GM23248 (cell line): Measurements from ENCODE around the gene MYO9A. TPM values are rescaled to one million over a fixed set of nuclear protein-coding genes. Genes with fewer than 3 reads are reported as not detected.

ENCODE experiments used
- DNase-seq: peaks from one replicate; pipeline ENCODE4 v3.0.0-alpha.2; 2015
- H2AFZ ChIP-seq: fragments of 200-600 bp; sonication (generic); 2 replicates; pipeline ENCODE4 v1.6.1; 2016; ENCODE audit warnings: antibody characterized with exemption
- H3F3A ChIP-seq: fragments of 200-600 bp; sonication (generic); 2 replicates; pipeline ENCODE4 v1.6.1; 2016; ENCODE audit warnings: mild to moderate bottlenecking, antibody characterized with exemption, mixed run types; ENCODE audit not compliant: insufficient read depth
- H3K27ac ChIP-seq: fragments of 200-600 bp; sonication (generic); 2 replicates; pipeline ENCODE4 v1.5.1; 2016; ENCODE audit warnings: mild to moderate bottlenecking
- H3K27me3 ChIP-seq: fragments of 200-600 bp; sonication (generic); replicated peaks from 2 replicates; pipeline ENCODE4 v1.6.1; 2016; ENCODE audit warnings: mild to moderate bottlenecking; ENCODE audit not compliant: insufficient read depth
- H3K36me3 ChIP-seq: fragments of 200-600 bp; sonication (generic); 2 replicates; pipeline ENCODE4 v1.6.1; 2016; ENCODE audit warnings: low read depth, mild to moderate bottlenecking
- H3K4me1 ChIP-seq: fragments of 200-600 bp; sonication (generic); 2 replicates; pipeline ENCODE4 v1.6.1; 2016; ENCODE audit warnings: mild to moderate bottlenecking; ENCODE audit not compliant: insufficient read depth
- H3K4me2 ChIP-seq: fragments of 200-600 bp; sonication (generic); one replicate; pipeline ENCODE4 v1.6.1; 2016; ENCODE audit warnings: mild to moderate bottlenecking; ENCODE audit not compliant: unreplicated experiment
- H3K4me3 ChIP-seq: fragments of 200-600 bp; sonication (generic); 2 replicates; pipeline ENCODE4 v1.5.1; 2016; ENCODE audit warnings: mild to moderate bottlenecking
- H3K79me2 ChIP-seq: fragments of 200-600 bp; sonication (generic); 2 replicates; pipeline ENCODE4 v1.6.1; 2016; ENCODE audit warnings: mild to moderate bottlenecking; ENCODE audit not compliant: insufficient read depth
- H3K9ac ChIP-seq: fragments of 200-600 bp; sonication (generic); 2 replicates; pipeline ENCODE4 v1.6.1; 2016; ENCODE audit warnings: mild to moderate bottlenecking
- H3K9me2 ChIP-seq: fragments of 200-600 bp; sonication (generic); 2 replicates; pipeline ENCODE4 v1.6.1; 2016; ENCODE audit warnings: mixed run types, mild to moderate bottlenecking, moderate library complexity; ENCODE audit not compliant: insufficient read depth
- H3K9me3 ChIP-seq: fragments of 200-600 bp; sonication (generic); one replicate; pipeline ENCODE4 v1.6.1; 2017; ENCODE audit warnings: low read depth
- H4K20me1 ChIP-seq: fragments of 200-600 bp; sonication (generic); 2 replicates; pipeline ENCODE4 v1.6.0; 2016; ENCODE audit not compliant: insufficient read depth
- EZH2 ChIP-seq: fragments of 200-600 bp; sonication (generic); IDR thresholded peaks from 2 replicates; pipeline ENCODE4 v1.6.1; 2018; ENCODE audit warnings: antibody characterized with exemption, mild to moderate bottlenecking; ENCODE audit not compliant: insufficient read depth, poor library complexity, severe bottlenecking
- EZH2phosphoT487 ChIP-seq: fragments of 200-600 bp; sonication (generic); IDR thresholded peaks from 2 replicates; pipeline ENCODE4 v1.6.1; 2018; ENCODE audit warnings: antibody characterized with exemption, moderate library complexity, mild to moderate bottlenecking, low read depth; ENCODE audit not compliant: insufficient read depth
- WGBS, 2 experiments: methylation state at CpG; one replicate each; pipeline ENCODE4 v1.1.6; 2015 to 2017; ENCODE audit warnings: low lambda C conversion rate in 2 of 2, low coverage in 1 of 2; ENCODE audit errors: missing lambda C conversion rate in 2 of 2; 5-methylcytosine and 5-hydroxymethylcytosine counted together
- in situ Hi-C: fragments of 300-500 bp; cut with MboI; formaldehyde crosslinking; loops from 2 replicates; pipeline ENCODE4 v1.15.0; 2020
- polyA plus RNA-seq: library from polyadenylated mRNA; unstranded; fragments of >200 nt; fragmentation: Nextera tagmentation; extraction: Ambion mirVana; gene quantifications from 2 replicates; pipeline ENCODE4 v1.2.1, GENCODE V29; 2016
- total RNA-seq: library from RNA; depleted of rRNA; stranded (reverse); fragments of >200 nt; shearing (Covaris generic); gene quantifications from 2 replicates; pipeline ENCODE4 v1.2.3, GENCODE V29; 2014

Gene MYO9A
- total and polyA plus RNA-seq, 2 experiments from 2014 or later: 10.6 to 20.4 TPM

GRCh38 chr15:71817351-71817750 lies 300.6 kb downstream of the MYO9A start:
- WGBS, 2 experiments: 96 to 98% methylated on average over 12 to 13 of the region's 13 CpGs
- Histone ChIP-seq H3K36me3 (peaks cover 8% of the 10 kb centered on the region), H3K4me1 (no peaks in the 10 kb centered on the region), H3K9me2 (no peaks in the 10 kb centered on the region), H2AFZ (no peak overlapping the region), H3K27me3 (no peaks in the 10 kb centered on the region), H3K9me3 (no peaks in the 10 kb centered on the region), H3F3A (no peaks in the 10 kb centered on the region), H4K20me1 (no peaks in the 10 kb centered on the region), H3K27ac (no peak overlapping the region), H3K9ac (no peak overlapping the region), H3K79me2 (no peaks in the 10 kb centered on the region), H3K4me3 (no peak overlapping the region), H3K4me2 (no peak overlapping the region)
- DNase-seq: no peak
- in situ Hi-C loops: no loop called here
- TF ChIP-seq EZH2: no peak

- H3F3A ChIP-seq: no peaks in the 10 kb centered on the region
- no peaks in the 10 kb centered on the region for H3K9me3 ChIP-seq
- 56 to 65% methylated on average over 3 of the region's 3 CpGs for WGBS, 2 experiments
- no peaks in the 10 kb centered on the region for H3K27me3 ChIP-seq
- no peaks in the 10 kb centered on the region for H3K9me2 ChIP-seq
- DNase-seq: no peak
- no peaks in the 10 kb centered on the region for H4K20me1 ChIP-seq
- H3K4me2 ChIP-seq: no peak overlapping the region
- no peak overlapping the region for H3K9ac ChIP-seq
- no peaks in the 10 kb centered on the region for H3K4me1 ChIP-seq
- H3K79me2 ChIP-seq: no peaks in the 10 kb centered on the region
- no peak overlapping the region for H2AFZ ChIP-seq
- in situ Hi-C loops: no loop called here
- no peak overlapping the region for H3K4me3 ChIP-seq
- no peaks in the 10 kb centered on the region for H3K36me3 ChIP-seq
- no peak for TF ChIP-seq EZH2
- no peak for TF ChIP-seq EZH2phosphoT487
- H3K27ac ChIP-seq: no peak overlapping the region
Observed at GRCh38 chr15:71815301-71815700, 302.6 kb downstream of the MYO9A start.

- no peaks in the 10 kb centered on the region for H3K27me3 ChIP-seq
- H3K4me2 ChIP-seq: no peak overlapping the region
- no peak for TF ChIP-seq EZH2phosphoT487
- no peak for TF ChIP-seq EZH2
- 88 to 93% methylated on average over 7 to 9 of the region's 9 CpGs for WGBS, 2 experiments
- no peaks in the 10 kb centered on the region for H3K9me2 ChIP-seq
- in situ Hi-C loops: no loop called here
- no peaks in the 10 kb centered on the region for H3K4me1 ChIP-seq
- H4K20me1 ChIP-seq: no peaks in the 10 kb centered on the region
- H2AFZ ChIP-seq: no peak overlapping the region
- no peaks in the 10 kb centered on the region for H3K9me3 ChIP-seq
- no peak for DNase-seq
- no peaks in the 10 kb centered on the region for H3F3A ChIP-seq
- no peak overlapping the region for H3K27ac ChIP-seq
- H3K36me3 ChIP-seq: no peaks in the 10 kb centered on the region
- H3K9ac ChIP-seq: no peak overlapping the region
- H3K4me3 ChIP-seq: no peak overlapping the region
- no peaks in the 10 kb centered on the region for H3K79me2 ChIP-seq
Observed at GRCh38 chr15:71813723-71814470, 304.1 kb downstream of the MYO9A start.

GRCh38 chr15:71812966-71813722 lies 304.8 kb downstream of the MYO9A start:
- TF ChIP-seq EZH2phosphoT487: no peak
- no peak for TF ChIP-seq EZH2
- H3K9me2 ChIP-seq: no peaks in the 10 kb centered on the region
- no peaks in the 10 kb centered on the region for H3K9me3 ChIP-seq
- in situ Hi-C loops: no loop called here
- H3K4me3 ChIP-seq: no peak overlapping the region
- no peaks in the 10 kb centered on the region for H3K27me3 ChIP-seq
- no peaks in the 10 kb centered on the region for H3K36me3 ChIP-seq
- no peak overlapping the region for H3K27ac ChIP-seq
- H3K9ac ChIP-seq: no peak overlapping the region
- no peaks in the 10 kb centered on the region for H4K20me1 ChIP-seq
- no peaks in the 10 kb centered on the region for H3K79me2 ChIP-seq
- no peak overlapping the region for H2AFZ ChIP-seq
- H3K4me1 ChIP-seq: 0 out of 2 replicates have a peak, but pooled peaks cover 1% of the 10 kb centered on the region
- H3K4me2 ChIP-seq: no peak overlapping the region
- DNase-seq: peak; percentile 40
- H3F3A ChIP-seq: no peaks in the 10 kb centered on the region
- 66 to 68% methylated on average over 16 of the region's 16 CpGs for WGBS, 2 experiments
